GM10266 (cell line): ENCODE results near the gene THSD4.

ENCODE experiments used
- DNase-seq: peaks from one replicate; pipeline ENCODE4 v3.0.0; 2012; ENCODE audit errors: extremely low spot score
- CTCF ChIP-seq: IDR thresholded peaks from 2 replicates; pipeline ENCODE4 v1.5.1; 2012; ENCODE audit warnings: mild to moderate bottlenecking, low read depth; ENCODE audit not compliant: control insufficient read depth, insufficient read depth; ENCODE audit errors: missing control alignments

Gene THSD4

DNA sequence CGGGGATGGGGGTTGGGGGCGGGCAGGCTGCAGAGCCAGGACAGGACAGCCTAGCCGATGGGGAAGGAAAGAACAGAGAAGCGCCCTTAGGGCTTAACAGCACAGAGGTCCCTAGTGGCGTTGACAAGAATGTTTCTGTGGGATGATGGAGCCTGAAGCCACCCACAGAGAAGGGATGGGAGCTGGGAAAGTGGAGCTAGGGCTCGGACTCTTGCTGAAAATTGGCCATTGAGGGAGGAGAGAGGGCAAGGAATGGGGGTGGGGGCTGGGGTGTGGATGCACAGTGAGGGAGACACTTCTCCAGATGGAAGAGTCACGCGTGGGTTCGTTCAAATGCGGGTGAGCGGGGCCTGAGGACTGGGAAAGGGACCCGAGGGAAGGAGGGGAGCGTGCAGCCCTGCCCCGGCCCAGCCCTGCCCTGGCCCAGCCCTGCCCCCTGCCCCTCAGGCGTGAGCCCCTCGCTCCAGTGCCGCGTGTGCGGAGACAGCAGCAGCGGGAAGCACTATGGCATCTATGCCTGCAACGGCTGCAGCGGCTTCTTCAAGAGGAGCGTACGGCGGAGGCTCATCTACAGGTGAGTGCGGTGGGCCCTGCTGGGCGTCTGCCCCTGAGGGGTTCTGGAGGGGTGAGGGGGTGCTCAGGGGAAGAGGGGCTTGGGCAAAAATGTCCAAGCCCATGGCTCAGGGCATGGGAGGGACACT lies 695.9 kb downstream of the THSD4 start:
- DNase-seq: no peak

DNA sequence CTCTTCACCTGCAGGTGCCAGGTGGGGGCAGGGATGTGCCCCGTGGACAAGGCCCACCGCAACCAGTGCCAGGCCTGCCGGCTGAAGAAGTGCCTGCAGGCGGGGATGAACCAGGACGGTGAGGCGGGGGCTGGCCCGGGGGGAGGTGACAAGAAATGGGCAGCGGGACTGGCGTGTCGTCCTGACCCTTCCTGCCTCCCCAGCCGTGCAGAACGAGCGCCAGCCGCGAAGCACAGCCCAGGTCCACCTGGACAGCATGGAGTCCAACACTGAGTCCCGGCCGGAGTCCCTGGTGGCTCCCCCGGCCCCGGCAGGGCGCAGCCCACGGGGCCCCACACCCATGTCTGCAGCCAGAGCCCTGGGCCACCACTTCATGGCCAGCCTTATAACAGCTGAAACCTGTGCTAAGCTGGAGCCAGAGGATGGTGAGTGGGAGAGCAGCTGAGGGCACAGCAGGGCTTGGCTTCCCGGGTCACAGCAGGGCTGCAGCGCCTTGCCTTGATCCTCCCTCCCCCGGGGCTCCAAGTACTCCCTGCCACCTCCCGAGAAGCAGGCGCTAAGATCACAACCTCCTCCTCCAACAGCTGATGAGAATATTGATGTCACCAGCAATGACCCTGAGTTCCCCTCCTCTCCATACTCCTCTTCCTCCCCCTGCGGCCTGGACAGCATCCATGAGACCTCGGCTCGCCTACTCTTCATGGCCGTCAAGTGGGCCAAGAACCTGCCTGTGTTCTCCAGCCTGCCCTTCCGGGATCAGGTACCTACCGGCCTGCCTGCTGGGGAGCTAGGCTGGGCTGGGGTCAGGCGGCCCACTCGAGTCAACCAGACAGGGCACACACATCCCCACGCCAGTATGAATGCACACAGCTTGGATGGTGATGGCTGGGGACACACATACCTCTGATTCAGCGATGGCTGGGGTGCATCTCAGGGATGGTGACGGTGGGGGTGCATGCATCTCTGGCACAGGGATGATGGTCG lies 696.8 kb downstream of the THSD4 start:
- no peak for TF ChIP-seq CTCF
- no peak for DNase-seq

More for the DNA sequence above, 695.9 kb downstream of the THSD4 start:
- no peak for TF ChIP-seq CTCF

- DNase-seq: no peak
- no peak for TF ChIP-seq CTCF
Observed at GRCh38 chr15:71812966-71813722, 697.9 kb downstream of the THSD4 start.

DNA sequence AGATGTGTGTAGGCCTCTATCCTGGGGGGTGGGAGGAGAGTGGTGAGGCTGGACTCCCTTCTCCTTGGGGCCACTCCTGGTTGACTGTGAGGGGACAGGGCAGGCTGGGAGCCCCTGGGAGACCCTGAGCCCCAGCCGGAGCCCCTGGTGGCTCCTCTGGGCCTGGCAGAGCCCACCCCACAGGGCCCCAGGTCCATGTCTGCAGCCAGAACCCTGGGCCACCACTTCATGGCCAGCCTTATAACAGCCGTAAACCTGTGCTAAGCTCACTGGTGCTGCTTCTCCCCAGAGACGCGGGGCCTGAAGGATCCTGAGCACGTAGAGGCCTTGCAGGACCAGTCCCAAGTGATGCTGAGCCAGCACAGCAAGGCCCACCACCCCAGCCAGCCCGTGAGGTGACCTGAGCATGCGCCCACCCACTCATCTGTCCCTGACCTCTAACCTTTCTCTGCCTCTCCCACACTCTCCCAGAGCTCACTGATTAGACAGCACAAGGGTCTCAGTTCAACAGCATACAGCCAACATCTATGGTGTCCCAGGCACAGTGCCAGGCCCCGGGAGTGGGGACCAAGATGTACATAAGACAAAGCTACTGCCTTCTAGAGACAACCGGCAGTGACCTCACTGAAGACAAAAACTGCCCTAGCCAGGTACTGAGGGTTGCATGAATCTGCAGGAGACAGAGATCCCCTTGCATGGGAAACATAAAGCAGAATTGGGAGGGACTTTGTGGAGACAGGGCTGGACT lies 698.6 kb downstream of the THSD4 start:
- no peak for DNase-seq
- TF ChIP-seq CTCF: no peak

- no peak for TF ChIP-seq CTCF
- DNase-seq: no peak
Observed at GRCh38 chr15:71815301-71815700, 700.0 kb downstream of the THSD4 start.

DNA sequence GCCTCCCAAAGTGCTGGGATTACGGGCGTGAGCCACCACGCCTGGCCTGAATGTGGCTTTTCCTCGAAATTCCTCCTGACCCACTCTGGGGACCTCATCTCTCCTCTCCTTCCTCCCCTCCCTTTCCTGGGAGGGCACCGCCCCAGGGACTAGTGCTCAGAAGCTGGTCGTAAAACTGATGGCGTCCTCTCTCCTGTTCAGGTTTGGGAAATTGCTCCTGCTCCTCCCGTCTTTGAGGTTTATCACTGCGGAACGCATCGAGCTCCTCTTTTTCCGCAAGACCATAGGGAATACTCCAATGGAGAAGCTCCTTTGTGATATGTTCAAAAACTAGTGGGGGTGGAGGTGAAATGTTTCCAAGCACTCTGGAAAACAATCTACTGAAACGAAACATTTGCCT lies 702.1 kb downstream of the THSD4 start:
- TF ChIP-seq CTCF: no peak
- no peak for DNase-seq
